Stimulated activated CD8-positive, alpha-beta memory T cell treated with anti-CD3 and anti-CD28 coated beads, Interleukin-15, amount 100 ng/mL, for 24 hours (primary cell): ENCODE results near the gene VSIG2.

ENCODE experiments used
- DNase-seq: peaks from one replicate; pipeline ENCODE4 v3.0.0-alpha.2; 2020; ENCODE audit warnings: low read depth

The VSIG2 gene

DNA sequence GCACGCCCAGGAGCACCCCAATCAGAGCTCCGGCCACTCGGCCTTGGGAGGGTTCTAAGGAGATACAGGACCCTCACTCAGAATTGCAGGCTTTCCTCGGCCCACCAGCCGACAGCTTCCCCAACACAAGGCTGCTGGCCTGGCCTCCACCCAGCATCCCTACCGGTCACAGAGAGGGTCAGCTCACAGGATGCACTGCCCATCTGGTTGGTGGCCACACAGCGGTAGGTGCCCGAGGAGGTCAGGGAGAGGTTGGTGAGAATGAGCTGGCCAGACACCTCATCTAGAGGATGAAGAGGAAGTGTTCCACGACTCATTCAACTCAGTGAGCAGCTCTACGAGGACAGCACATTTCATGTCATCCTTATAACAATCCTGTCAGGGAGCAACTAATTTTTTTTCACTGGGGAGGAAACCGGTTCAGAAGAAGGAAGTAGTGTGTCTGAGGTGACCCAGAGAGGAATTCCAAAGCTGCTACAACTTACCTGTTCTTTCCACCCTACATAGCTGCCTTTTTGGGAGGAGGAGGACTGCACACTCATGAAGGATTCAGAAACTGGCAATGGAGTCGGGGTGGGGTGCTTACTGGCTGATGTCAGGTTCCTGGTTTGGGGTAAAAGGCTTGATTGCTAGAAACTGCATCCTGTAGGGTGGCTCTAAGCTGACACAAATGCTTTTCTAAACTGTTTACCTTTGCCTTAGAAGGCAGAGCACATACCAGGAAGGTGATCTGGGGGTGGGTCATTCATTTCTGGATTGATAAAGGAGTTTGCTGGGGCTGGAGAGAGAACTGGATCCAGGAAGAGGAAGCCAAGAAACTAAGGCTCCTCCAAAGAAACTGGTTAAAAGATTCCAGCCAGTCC, 3.3 kb downstream of the VSIG2 start:
- DNase-seq = no peak

DNA sequence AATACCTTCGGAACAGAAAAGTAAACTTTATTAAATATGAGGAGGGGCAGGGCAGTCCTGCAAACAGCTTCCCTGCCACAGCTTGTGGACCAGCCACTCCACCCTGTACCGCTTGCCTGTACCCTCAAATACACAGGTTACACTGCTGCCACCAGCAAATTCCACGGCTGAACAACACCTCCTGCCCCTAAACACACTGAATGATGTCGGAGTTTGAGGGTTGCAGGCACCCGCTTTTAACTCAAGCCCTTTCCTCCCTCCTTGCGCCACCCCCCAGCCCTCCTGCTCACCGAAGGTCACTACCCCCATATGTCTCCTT, 4.0 kb downstream of the VSIG2 start:
- DNase-seq = no peak

DNA sequence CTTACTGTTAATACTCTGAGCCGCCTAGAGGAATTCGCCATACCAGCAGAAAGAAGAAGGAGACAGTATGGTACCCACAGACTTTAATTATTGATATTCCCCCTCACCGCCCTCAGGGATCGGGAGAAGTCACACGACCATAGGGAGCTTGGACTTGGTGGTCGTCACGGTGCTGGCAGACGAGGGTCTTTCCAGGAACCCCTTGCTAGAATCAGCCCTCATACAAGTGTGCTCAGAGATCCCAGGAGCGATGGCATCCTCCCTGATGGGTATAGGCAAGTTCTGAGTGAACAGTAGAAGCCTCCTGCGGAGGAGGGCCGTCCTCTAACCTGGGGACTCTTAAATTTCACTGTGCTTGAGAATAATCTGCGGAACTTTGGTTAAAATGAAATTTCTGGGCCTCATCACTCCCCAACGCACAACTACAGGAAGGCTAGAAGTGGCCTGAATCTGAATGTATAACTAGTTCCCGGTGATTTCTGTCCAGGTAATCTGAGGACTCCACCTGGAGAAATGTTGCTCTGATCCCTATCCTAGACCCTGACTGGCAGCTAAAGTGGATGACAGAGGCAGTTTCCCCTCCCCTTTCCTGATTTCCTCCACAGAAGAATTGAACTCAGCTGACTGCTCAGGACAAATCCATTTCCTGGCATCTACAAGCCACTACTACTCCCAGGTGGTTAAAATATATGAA, 4.5 kb downstream of the VSIG2 start:
- no peak for DNase-seq

DNA sequence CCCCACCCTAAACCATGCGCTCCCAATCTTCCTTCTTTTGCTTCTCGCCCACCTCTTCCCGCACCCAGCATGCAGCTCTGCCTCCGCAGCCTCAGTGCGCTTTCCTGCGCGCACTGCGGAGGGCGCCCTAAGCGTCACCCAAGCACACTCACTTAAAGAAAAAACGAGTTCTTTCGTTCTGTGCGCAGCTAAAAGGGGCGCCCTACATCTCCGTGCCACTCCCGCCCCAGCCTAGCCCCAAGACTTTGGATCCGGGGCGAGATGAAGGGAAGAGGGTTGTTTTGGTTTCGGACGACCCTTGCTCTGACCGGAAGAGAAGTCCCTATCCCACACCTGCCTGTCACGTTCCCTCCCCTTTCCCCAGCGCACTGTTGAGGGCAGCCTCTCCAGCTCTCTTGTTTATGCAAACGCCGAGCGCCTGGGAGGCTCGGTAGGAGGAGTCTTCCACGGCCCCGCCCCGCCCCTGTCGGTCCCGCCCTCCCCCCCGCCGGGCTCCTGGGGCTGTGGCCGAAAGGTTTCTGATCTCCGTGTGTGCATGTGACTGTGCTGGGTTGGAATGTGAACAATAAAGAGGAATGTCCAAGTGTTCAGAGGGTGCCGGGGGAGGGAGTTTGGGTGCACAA, 5.3 kb downstream of the VSIG2 start:
- DNase-seq = peak; percentile 53

DNA sequence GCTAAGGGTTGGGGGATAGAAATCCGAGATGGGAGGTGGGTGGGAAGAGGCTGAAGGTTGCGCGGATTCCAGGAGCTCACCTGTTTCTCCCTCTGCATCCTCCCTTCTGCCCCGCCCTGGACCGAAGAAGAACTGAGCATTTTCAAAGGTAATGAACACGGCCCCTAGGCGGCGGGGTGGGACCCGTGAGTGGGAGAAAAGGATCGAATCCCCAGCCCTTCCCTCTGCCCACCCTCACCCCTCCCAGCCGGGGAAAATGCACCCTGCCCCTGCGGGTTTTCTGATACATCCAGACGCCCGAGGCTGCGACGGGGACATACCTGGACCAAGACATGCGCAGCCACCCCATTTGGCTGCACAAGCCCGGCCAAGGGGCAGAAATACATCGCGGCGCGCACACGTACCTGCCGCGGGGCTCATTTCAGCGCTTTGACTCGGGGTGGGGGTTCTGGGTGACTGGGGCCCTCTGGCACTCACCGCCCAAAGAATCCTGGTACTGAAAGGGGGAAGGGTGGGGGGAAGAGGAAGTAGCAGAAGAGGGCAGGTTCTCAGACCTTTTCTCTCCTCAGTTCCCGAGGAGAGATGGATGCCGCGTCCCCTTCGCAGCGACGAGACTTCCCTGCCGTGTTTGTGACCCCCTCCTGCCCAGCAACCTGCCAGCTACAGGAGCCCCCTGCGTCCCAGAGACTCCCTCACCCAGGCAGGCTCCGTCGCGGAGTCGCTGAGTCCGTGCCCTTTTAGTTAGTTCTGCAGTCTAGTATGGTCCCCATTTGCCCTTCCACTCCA, 6.0 kb downstream of the VSIG2 start:
- peak; percentile 6 for DNase-seq

DNA sequence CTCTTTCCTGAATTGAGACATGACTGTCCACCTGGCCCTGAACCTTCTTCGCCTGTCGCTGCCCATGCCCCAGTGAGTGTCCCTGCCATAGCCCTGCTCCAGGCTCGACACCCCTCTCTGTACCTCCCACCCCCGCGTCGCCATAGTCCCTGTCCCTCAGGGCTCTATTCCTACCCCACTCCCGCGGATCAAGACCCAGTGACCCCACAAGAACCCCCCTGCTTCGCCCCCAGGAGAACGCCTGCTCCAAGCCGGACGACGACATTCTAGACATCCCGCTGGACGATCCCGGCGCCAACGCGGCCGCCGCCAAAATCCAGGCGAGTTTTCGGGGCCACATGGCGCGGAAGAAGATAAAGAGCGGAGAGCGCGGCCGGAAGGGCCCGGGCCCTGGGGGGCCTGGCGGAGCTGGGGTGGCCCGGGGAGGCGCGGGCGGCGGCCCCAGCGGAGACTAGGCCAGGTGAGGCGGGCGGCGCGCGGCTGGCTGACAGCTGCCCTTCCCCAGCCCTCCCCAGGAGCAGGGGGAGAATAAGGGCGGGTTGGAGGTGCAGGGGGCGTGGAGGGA, 6.7 kb downstream of the VSIG2 start:
- no peak for DNase-seq

DNA sequence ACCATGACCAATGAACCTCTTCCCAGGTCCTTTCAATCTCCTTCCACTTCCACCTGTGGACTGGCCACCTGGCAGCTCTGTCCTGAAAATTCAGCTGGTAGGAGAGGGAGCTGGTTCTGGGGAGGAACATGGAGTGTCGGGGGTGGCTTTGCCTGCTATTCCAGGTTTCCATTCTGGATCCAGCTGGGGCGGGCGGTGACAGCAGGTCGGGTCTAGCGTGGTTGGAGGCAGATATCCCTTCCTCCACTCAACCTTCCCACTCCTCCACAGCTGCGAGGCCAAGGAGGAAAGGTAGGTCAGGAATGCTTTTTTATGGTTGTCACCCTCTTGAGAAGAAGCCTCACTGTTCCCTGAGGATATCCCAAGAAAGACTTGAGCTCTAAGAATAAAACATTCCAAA, 9.0 kb downstream of the VSIG2 start:
- DNase-seq = no peak

DNA sequence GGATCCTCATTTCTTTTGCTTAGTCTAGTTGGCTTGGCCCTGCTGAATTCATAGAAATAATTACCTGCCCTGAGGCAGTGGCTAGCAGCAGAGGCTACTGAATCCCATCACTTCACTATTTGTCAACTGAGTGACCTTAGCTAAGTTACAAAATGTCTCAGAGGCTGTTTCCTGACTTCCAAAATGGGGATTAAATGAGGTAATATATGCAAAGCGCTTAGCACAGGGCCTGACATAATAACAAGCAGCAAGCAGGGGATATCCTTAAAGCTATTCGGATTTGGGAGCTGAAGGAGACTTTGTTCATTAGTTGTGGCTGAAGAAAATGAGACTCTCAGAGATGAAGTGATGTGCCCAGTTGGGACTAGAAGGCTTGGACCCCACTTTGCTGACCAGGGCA, 9.5 kb downstream of the VSIG2 start:
- DNase-seq = no peak

DNA sequence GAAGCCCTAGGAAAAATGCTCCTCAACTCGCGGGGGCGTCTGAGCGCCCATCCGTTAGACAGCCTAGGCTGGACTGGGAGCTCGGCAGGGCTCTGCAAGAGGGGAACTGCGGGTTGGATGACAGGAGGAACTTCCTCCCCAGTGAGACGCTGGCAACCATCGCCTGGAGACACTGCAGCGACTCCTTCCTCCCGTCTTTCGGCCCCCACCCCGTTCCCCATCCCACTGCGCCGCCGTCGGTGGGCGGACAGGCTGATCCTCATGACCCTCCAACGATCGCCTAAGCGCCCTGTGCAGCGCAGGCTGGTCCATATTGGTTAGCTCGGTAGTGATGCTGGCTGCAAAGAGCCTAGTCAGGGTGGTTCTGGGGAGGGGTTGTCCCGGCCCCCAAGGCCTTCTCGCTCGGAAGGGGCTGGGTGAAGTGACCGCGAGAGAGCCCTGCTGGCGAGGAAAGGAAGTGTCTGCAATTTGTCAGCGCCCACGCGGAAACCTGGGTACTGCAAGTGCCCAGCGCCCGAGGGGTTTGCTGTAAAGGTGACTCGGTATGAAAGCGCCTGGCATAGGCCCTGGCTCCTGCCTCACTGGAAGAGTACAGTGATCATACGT, 11.7 kb downstream of the VSIG2 start:
- DNase-seq = peak; percentile 13

DNA sequence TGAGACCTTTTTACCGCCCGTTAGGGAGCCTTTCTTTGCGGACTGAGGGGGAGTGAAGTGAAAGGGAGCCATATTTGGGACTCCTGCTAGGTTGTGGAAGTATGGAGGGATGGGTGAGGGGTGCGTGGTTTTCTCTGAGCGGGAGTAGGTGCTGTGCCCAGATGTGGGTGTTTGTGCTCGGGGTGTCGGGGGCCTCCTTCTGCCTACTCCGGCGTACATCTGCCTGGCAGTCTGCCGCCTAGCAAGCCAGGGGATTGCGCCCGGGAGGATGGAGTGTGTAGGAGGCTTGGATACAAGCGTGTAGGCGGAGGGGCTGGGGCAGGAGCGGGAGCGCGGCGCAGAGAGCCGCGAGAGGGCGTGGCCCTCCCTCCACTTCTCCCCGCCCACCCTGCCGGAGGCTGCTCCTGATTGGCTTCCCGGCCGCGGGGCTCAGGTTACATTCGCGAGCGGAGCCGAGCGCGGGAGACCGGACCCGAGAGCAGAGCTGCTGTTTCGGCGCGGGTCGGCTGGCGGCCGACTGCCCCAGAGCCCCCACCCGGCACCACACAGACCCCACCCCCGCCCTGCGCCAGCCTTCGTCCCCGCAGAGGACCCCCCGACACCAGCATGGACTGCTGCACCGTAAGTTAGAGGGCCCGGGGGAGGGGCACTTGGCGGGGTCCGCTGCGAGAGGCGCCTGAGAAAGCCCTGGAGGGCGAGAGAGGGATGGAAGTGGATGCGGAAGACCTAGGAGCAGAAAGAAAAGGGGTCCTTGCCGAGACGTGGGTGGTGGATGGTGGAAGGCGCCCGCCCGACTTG, 12.4 kb downstream of the VSIG2 start, which contains the start of gene NRGN:
NRGN (plus strand) TSS at position 464 of the 798 bp plus-strand sequence; CDS start at position 607, 143 bp downstream.
- peak; percentile 59 for DNase-seq

DNA sequence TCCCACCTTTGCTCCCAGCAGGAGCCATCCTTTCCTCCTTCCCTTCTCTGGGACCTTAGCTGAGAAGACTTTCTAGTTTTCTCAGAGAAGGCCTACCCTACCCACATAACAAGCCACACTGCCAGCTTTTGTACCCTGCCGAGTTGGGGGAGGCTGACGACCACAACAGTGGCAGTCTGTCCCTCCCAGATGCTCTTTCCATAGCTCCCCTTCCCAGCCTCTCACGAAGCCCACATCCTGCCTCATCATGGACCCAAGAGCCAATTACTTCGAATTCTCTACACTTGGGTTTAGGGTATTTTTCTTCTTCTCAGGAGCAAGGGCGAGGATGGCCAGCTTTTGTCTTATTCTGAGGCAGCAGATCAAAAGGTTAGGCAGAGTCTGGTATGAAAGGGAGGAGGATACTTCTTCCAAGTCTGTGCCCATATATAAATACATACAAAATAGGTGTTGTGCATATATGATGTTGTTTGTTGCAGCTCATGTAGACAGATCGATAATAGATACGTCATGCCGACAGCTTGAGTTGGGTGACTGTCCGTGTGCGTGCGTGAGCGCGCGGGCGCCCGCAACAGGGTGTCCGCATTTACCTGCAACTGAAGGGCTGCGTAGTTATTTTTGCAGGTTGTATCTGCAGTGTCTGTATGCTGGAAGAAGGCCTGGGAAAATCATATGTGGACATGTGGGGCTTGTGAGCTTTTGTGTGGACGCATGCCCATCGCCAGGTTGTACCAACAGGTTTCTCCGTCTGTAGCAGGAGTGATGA, 13.2 kb downstream of the VSIG2 start:
- DNase-seq = no peak

DNA sequence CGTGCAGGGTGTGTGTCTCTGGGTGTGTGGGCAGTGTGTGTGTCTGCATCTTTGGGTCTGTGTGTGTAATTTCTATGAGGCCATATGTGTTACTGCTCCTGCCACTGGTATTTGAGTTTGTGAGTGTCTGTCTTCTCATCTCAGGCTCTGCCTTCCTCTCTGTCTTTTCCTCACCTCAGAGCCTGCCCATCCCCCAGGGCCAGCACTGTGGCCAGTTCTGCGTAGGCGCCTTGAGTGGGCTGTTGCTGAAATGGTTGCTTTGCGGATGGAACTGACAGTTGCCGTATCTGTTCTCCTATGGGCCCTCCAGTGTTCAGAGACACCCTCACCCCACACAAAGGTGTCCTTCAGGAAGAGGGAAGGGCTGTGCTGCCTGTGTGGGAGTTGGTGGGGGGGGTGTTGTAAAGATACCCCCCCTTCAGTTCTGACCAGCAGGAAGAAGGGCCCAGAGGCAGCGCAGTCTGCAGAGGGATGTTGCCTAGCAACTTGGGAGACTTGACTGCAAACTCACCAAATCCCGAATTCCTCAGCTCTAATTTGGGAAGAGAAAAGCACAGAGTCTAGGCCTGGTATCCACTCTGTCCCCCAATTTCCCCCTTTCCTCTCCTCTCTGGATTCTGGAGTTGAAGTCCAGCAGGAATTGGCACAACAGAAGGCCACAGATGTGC, 14.3 kb downstream of the VSIG2 start:
- no peak for DNase-seq

DNA sequence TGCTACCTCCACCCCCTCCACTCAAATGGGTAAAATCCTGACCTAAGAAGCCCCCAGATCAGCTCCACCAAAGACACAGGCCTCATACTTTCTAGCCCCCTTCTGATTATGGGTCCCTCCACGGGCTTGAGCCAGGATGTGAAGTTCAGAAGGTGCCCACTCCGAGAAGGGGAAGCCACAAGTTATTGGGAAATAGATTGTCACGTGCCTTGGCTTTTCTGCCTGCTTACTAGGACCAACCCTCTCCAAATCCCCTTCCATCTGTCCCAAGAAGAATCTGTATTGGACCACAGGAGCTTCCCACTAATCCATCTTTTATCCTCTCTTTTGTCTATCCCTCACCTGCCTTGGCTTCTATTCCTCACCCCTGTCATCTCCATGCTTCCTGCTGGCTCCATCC, 15.3 kb downstream of the VSIG2 start:
- DNase-seq = no peak

DNA sequence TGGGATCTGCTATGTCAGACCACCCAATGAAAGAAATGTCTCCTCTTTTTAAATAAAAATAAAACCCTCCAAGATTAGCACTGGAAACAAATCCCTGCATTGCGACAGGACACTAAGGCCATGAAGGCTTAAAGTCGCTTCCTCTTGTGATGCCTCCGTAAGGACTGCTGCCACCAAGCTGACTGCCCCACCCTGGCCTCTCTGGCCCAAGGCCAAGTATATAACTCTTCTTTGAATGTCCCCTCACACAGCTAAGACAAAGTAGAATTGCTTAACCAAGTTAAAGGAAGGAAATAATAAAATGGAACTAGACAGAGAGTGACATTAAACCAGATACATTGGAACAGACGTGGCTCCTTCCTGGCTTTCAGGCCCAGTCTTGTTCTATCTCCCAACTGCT, 19.8 kb downstream of the VSIG2 start:
- no peak for DNase-seq

DNA sequence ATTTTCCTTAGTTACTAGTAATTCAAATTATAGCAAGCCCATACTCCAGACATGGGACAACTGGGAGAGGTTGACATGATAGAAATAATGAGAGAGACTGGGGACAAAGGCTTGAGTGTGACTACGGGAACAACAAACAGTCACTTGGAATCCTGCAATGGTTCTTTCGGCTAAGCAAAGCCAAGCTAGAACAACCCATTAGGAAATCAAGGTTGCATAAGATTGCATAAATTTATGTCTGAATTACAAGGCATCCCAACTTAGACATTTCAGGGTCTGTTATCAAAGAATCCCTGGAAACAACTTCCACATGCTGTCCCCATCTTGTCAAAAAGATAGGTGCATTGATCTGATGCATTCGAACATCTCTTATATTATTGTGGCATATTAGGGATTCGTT, 22.5 kb downstream of the VSIG2 start:
- no peak for DNase-seq

DNA sequence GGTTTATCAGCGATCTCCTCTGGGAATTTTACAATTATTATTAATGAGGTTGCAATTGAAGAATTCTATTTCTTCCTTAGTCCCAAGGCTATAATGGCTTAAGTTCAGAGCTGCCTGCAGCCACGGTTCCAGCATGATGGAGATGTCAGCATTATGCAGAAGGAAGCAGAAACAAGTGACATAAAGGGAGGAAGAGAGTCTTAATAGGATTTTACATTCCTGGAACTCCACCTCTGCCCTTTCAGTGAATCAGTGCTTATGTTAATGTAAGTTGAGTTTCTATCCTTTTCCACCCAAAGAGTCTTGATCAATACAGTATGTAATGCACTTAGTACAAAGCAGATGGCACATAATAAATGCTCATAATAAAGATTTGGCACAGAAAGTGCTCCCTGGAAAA, 23.9 kb downstream of the VSIG2 start:
- no peak for DNase-seq

DNA sequence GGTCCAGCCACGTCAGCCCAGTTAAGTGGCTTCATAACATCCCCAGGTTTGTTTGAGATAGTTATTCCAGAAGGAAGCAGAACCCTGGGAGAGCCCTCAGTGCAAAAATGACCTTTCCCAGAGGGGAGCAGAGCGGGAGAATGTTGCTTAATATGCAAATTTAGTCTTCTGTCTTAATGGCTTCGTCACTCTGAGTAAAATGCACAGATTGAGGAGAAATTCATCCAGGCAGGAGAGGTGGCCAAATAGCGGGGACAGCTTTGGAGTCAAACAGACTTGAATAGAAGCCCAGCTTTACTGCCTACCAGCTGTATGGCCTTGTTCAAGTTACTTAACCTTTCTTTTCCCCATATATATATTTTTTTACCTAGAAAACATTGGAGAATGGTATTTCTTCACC, 24.6 kb downstream of the VSIG2 start:
- DNase-seq = no peak

DNA sequence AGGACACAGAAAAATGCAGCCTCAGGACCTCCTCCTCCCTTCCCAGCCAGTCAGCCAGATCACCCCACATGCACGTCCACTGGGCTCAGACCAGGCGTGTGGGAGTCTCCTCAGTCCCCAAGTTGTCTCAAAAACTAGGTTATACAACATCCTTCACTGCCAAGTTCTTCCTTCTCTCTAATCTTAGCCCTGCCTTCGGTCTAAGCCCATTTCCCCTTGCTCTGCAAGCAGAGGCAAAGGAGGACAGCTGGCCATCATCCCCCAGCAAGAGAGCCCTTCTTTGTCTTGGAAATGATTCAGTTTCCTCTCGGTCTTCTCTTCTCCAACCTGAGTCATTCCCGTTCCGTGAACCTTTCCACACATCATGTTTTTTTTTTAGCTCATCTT, 26.3 kb downstream of the VSIG2 start:
- DNase-seq = no peak

DNA sequence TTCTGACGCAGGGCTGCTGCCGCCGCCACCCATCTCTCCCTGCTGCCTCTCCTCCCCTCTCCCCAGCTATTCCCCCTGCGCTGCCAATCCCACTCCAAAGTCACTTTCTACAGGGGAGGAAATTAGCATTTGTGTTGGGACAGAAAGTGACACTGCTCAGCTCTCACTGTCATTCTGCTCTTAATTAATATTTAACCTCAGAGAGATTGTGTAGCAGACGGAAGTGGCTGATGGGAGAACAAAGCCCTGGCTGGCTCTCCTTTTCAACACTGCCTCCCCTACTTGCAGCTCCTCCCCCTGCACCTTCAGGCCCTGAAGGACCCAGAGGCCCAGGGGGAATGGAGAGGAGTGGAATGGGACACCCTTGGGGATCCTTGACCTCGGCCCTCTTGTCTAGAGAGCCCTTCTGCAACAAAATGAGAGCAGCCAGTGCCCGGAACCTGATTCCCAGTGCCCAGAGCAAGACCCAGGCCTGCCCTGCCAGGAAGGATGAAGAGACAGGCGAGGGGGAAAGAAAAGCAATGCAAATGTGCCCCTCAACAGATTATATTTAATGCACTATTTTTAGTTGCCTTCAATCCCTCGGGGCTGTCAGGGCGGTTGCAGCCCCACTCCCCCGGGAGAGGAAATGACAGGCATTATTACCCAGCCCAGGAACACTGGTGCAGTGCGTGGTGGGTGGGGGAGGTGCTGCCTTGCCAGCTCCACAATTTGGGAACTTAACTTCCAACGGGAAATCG, 26.9 kb downstream of the VSIG2 start:
- DNase-seq = no peak
